Measurements from ENCODE around the gene MAP4K2. TPM values are rescaled to one million over a fixed set of nuclear protein-coding genes. Genes with fewer than 3 reads are reported as not detected.
A peak's percentile ranks its signal among the peaks of the same experiment; 100 is the strongest.

Gene MAP4K2
- total and polyA plus RNA-seq, 9 of the 15 experiments (the other 6 are each of a cell fraction or from before 2014, with no cell fraction given): 0.13 to 14.5 (median 7.3) TPM

DNA sequence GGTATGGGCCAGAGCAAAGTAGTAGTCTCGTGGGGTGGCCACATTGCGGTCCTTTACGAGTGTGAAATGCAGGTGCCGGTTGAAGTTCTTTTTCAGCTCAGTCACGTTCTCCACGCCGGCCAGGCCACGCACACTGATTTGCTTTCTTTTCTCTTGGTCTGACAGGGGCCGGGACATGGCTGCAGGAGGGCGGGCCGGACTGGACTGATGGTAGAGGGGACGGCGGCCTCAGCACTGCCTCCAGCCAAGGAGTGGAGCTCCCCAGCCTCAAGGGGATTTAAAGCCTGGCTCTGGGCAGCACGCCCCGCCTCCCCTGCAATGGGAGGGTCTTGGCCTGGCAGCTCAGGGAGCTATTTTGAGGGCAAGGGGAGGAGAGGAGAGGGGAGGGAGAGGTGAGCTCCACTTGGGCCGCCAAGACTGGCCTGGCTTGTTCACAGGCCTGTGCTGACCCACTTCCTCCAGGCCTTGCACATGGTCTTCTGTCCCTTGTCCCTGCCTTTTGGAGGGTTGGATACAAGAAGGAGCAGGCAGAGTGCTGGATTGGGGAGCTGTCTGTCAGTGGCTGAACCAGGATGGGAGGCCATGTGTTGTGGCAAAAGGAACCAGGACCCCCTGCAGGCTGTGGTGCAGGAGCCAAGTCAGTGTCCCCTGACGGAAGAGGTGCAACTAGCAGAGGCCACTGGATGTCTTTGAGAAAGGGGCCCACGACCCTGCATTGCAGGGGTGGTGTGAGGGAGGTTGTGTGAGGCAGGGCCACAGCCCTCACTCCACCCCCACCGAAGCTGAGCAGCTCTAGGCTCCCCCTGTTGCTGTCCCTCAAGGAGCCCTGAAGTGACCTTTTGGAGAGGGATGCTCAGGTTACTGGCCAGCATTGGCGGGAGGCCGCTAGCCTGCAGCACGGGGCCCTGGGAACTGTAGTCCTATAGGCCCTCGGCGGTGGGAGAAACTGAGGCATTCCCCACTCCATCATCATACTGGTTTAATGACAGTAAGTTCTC is 43.0 kb downstream of the MAP4K2 start, which contains the start of gene PYGM (continued):
- TF ChIP-seq SIX5 (IDR thresholded peaks at IDR 0.05; ENCODE audit: borderline replicate concordance in 1 of 2, insufficient read depth in 1 of 2, low read depth in 1 of 2, low read length in 2 of 2) (no peak; a peak in 1 of 4 replicates), SOX6 (IDR thresholded peaks at IDR 0.05) (no peak), ZNF23 (CRISPR knock-in tag; IDR thresholded peaks at IDR 0.05) (no peak), SMAD3 (CRISPR knock-in tag; conservative IDR thresholded peaks at IDR 0.05) (no peak), LARP7 (IDR thresholded peaks at IDR 0.05) (no peak), NBN (IDR thresholded peaks at IDR 0.05; ENCODE audit: low read depth) (no peak), HCFC1 (IDR thresholded peaks at IDR 0.05; ENCODE audit: low read depth, low read length) (peak; percentile 74), POLR2G (IDR thresholded peaks at IDR 0.05; ENCODE audit: low read depth, low read length) (peak; percentile 66), ESRRA (IDR thresholded peaks at IDR 0.05; ENCODE audit: borderline replicate concordance, low read depth) (peak; percentile 18; the same call in 1 of the 2 replicates), MTA1 (IDR thresholded peaks at IDR 0.05; ENCODE audit: borderline replicate concordance) (no peak), ZNF444 (CRISPR knock-in tag; IDR thresholded peaks at IDR 0.05) (no peak), TAL1 (IDR thresholded peaks at IDR 0.05) (no peak), GATAD2A (IDR thresholded peaks at IDR 0.05) (no peak)
- TF ChIP-seq, protein P1, sequence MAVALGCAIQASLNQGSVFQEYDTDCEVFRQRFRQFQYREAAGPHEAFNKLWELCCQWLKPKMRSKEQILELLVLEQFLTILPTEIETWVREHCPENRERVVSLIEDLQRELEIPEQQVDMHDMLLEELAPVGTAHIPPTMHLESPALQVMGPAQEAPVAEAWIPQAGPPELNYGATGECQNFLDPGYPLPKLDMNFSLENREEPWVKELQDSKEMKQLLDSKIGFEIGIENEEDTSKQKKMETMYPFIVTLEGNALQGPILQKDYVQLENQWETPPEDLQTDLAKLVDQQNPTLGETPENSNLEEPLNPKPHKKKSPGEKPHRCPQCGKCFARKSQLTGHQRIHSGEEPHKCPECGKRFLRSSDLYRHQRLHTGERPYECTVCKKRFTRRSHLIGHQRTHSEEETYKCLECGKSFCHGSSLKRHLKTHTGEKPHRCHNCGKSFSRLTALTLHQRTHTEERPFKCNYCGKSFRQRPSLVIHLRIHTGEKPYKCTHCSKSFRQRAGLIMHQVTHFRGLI (CRISPR knock-in tag; IDR thresholded peaks at IDR 0.05): no peak
- TF ChIP-seq, protein P2, sequence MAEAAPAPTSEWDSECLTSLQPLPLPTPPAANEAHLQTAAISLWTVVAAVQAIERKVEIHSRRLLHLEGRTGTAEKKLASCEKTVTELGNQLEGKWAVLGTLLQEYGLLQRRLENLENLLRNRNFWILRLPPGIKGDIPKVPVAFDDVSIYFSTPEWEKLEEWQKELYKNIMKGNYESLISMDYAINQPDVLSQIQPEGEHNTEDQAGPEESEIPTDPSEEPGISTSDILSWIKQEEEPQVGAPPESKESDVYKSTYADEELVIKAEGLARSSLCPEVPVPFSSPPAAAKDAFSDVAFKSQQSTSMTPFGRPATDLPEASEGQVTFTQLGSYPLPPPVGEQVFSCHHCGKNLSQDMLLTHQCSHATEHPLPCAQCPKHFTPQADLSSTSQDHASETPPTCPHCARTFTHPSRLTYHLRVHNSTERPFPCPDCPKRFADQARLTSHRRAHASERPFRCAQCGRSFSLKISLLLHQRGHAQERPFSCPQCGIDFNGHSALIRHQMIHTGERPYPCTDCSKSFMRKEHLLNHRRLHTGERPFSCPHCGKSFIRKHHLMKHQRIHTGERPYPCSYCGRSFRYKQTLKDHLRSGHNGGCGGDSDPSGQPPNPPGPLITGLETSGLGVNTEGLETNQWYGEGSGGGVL (CRISPR knock-in tag; IDR thresholded peaks at IDR 0.05): no peak
- TF ChIP-seq, protein P3, sequence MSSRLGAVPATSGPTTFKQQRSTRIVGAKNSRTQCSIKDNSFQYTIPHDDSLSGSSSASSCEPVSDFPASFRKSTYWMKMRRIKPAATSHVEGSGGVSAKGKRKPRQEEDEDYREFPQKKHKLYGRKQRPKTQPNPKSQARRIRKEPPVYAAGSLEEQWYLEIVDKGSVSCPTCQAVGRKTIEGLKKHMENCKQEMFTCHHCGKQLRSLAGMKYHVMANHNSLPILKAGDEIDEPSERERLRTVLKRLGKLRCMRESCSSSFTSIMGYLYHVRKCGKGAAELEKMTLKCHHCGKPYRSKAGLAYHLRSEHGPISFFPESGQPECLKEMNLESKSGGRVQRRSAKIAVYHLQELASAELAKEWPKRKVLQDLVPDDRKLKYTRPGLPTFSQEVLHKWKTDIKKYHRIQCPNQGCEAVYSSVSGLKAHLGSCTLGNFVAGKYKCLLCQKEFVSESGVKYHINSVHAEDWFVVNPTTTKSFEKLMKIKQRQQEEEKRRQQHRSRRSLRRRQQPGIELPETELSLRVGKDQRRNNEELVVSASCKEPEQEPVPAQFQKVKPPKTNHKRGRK (tag; IDR thresholded peaks at IDR 0.05): no peak
- TF ChIP-seq, protein P4, sequence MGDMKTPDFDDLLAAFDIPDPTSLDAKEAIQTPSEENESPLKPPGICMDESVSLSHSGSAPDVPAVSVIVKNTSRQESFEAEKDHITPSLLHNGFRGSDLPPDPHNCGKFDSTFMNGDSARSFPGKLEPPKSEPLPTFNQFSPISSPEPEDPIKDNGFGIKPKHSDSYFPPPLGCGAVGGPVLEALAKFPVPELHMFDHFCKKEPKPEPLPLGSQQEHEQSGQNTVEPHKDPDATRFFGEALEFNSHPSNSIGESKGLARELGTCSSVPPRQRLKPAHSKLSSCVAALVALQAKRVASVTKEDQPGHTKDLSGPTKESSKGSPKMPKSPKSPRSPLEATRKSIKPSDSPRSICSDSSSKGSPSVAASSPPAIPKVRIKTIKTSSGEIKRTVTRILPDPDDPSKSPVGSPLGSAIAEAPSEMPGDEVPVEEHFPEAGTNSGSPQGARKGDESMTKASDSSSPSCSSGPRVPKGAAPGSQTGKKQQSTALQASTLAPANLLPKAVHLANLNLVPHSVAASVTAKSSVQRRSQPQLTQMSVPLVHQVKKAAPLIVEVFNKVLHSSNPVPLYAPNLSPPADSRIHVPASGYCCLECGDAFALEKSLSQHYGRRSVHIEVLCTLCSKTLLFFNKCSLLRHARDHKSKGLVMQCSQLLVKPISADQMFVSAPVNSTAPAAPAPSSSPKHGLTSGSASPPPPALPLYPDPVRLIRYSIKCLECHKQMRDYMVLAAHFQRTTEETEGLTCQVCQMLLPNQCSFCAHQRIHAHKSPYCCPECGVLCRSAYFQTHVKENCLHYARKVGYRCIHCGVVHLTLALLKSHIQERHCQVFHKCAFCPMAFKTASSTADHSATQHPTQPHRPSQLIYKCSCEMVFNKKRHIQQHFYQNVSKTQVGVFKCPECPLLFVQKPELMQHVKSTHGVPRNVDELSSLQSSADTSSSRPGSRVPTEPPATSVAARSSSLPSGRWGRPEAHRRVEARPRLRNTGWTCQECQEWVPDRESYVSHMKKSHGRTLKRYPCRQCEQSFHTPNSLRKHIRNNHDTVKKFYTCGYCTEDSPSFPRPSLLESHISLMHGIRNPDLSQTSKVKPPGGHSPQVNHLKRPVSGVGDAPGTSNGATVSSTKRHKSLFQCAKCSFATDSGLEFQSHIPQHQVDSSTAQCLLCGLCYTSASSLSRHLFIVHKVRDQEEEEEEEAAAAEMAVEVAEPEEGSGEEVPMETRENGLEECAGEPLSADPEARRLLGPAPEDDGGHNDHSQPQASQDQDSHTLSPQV (IDR thresholded peaks at IDR 0.05): no peak

Data from K562 (cell line).